Measurements from ENCODE around the gene RRP12. TPM values are rescaled to one million over a fixed set of nuclear protein-coding genes. Genes with fewer than 3 reads are reported as not detected.

Gene RRP12
- polyA plus RNA-seq, 1 of the 3 experiments (the other 2 are of a cell fraction), result 46.4 TPM

DNA sequence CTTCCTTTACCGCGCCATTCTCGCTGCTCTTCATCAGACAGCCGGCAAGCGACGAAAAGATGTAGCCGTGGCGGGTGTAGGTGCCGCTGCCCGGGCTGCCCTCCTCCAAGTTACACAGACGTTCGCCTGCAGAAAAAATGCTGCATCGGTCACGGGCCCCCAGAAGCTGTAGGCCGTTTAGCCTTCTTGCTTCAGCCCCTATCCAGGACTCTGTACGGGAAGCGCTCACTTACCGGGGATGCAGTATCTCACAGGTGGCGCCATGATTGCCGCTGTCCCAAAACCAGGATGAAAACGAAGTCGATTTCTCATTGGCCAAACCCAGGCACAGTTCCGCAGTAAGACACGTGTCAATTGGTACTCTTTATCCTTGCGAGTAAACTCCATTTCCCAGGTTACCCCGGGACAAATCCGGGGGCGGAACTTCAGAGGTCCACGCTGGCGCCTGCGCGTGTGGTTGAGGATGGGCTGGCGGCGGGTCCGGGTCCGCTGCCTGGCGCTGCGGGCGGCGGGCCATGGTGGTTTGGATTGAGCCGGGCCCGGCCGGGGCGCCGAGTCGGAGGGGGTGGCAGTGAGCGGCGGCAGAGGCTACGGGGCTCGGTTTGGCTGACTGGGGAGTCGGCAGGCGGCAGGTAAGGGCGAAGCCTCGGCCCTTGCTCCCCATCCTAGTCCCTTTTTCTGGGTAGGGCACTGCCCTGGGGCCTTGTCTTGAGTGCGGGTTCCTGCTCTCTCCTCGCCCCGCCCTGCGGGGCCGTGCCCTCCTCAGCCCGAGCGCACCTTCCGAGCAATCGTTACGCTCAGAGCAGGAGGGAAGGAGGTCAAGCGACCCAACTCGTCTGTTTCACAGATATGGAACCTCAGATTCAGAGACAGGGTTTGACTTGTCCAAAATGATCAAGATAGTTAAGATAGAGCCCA lies 44.8 kb upstream of the RRP12 start, which contains the start of the genes EXOSC1 and ZDHHC16:
EXOSC1 (minus strand) TSS at position 285 of the 918 bp plus-strand sequence; CDS start at position 264, 21 bp downstream.
ZDHHC16 (plus strand) TSS at position 454 of the 918 bp plus-strand sequence. CDS start 5,501 bp downstream, outside the sequence.
- H3K4me1 ChIP-seq (ENCODE audit: control insufficient read depth in 1 of 2, insufficient read depth in 2 of 2, low read depth in 1 of 2, low read length in 1 of 2), result peaks cover 7 to 9% of the 10 kb centered on the region in 2 experiments; a peak in 3 of 4 replicates
- peaks cover 5% of the 10 kb centered on the region; the same call in 1 of the 2 replicates for H4K20me1 ChIP-seq (ENCODE audit: insufficient read depth)
- peak within 1 kb of the TSS; percentile 82 for H3K4me2 ChIP-seq
- peaks cover 6 to 15% of the 10 kb centered on the region in 2 experiments for H3K36me3 ChIP-seq (replicated peaks in 1 of 2; ENCODE audit: control insufficient read depth in 1 of 2, insufficient read depth in 2 of 2, low read length in 1 of 2)
- H3F3A ChIP-seq (replicated peaks; ENCODE audit: insufficient read depth), result no peaks in the 10 kb centered on the region
- H3K9me3 ChIP-seq, result no peaks in the 10 kb centered on the region
- H3K4me3 ChIP-seq (ENCODE audit: low read depth in 2 of 2, low read length in 1 of 2), result peak within 1 kb of the TSS; percentile 80 to 93
- POLR2A ChIA-PET, result no interaction called here
- peak within 1 kb of the TSS; percentile 71 to 77 for H3K27ac ChIP-seq (ENCODE audit: low read depth in 2 of 2, low read length in 1 of 2)
- peak within 1 kb of the TSS; percentile 85 for H2AFZ ChIP-seq (ENCODE audit: low read depth)
- 1% methylated on average over 36 of the region's 66 CpGs for WGBS (ENCODE audit: low lambda C conversion rate)
- H3K79me2 ChIP-seq (ENCODE audit: insufficient read depth), result peaks cover 84% of the 10 kb centered on the region
- no peaks in the 10 kb centered on the region for H3K9me2 ChIP-seq
- peak within 1 kb of the TSS; percentile 75 for H3K9ac ChIP-seq
- no peaks in the 10 kb centered on the region for H3K27me3 ChIP-seq (ENCODE audit: insufficient read depth)
- peak; percentile 98 for DNase-seq
- CTCF ChIA-PET, result interaction anchor here (0.8 to 2.0 kb wide), 5 partner anchors 14 to 230 kb away, joined by 3 to 6 read pairs (median 4); no protein-coding TSS in a partner anchor
- TF ChIP-seq RAD21 (IDR thresholded peaks at IDR 0.05; ENCODE audit: low read length) (no peak), FOSL2 (IDR thresholded peaks at IDR 0.05; ENCODE audit: borderline replicate concordance, low read depth) (no peak), CHD2 (IDR thresholded peaks at IDR 0.05; ENCODE audit: low read length, partially characterized antibody) (peak; percentile 91), TEAD4 (IDR thresholded peaks at IDR 0.05; ENCODE audit: borderline replicate concordance, insufficient read depth) (no peak), IRF3 (IDR thresholded peaks at IDR 0.05; ENCODE audit: low read depth, low read length) (peak; percentile 74), RCOR1 (IDR thresholded peaks at IDR 0.05; ENCODE audit: low read length) (0 out of 2 replicates have a peak, but pooled peaks have one; percentile 23), SMC3 (IDR thresholded peaks at IDR 0.05; ENCODE audit: low read depth, low read length) (no peak), YY1 (IDR thresholded peaks at IDR 0.05; ENCODE audit: low read depth) (peak; percentile 95), TAF1 (IDR thresholded peaks at IDR 0.05; ENCODE audit: borderline replicate concordance, low read depth, low read length) (peak; percentile 74), CTCF (IDR thresholded peaks at IDR 0.05) (peak; percentile 30), SIN3A (IDR thresholded peaks at IDR 0.05; ENCODE audit: borderline replicate concordance, low read depth, low read length) (peak; percentile 72; the same call in 1 of the 2 replicates), PBX3 (IDR thresholded peaks at IDR 0.05) (no peak; the same call in 1 of the 2 replicates), MEF2A (IDR thresholded peaks at IDR 0.05; ENCODE audit: borderline replicate concordance, low read depth) (no peak), NFIC (IDR thresholded peaks at IDR 0.05; ENCODE audit: borderline replicate concordance) (no peak), EZH2phosphoT487 (IDR thresholded peaks at IDR 0.05; ENCODE audit: borderline replicate concordance, low read depth) (no peak), MXI1 (IDR thresholded peaks at IDR 0.05; ENCODE audit: low read depth, low read length) (peak; percentile 87), JUND (IDR thresholded peaks at IDR 0.05) (no peak), POLR2AphosphoS5 (IDR thresholded peaks at IDR 0.05; ENCODE audit: low read depth, low read length) (peak; percentile 93), NRF1 (IDR thresholded peaks at IDR 0.05; ENCODE audit: low read depth, low read length) (peak; percentile 95), ELF1 (IDR thresholded peaks at IDR 0.05) (peak; percentile 87)
- TF ChIP-seq, protein P1, sequence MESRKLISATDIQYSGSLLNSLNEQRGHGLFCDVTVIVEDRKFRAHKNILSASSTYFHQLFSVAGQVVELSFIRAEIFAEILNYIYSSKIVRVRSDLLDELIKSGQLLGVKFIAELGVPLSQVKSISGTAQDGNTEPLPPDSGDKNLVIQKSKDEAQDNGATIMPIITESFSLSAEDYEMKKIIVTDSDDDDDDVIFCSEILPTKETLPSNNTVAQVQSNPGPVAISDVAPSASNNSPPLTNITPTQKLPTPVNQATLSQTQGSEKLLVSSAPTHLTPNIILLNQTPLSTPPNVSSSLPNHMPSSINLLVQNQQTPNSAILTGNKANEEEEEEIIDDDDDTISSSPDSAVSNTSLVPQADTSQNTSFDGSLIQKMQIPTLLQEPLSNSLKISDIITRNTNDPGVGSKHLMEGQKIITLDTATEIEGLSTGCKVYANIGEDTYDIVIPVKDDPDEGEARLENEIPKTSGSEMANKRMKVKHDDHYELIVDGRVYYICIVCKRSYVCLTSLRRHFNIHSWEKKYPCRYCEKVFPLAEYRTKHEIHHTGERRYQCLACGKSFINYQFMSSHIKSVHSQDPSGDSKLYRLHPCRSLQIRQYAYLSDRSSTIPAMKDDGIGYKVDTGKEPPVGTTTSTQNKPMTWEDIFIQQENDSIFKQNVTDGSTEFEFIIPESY (IDR thresholded peaks at IDR 0.05; ENCODE audit: borderline replicate concordance, low read depth), result no peak
- TF ChIP-seq, protein P2, sequence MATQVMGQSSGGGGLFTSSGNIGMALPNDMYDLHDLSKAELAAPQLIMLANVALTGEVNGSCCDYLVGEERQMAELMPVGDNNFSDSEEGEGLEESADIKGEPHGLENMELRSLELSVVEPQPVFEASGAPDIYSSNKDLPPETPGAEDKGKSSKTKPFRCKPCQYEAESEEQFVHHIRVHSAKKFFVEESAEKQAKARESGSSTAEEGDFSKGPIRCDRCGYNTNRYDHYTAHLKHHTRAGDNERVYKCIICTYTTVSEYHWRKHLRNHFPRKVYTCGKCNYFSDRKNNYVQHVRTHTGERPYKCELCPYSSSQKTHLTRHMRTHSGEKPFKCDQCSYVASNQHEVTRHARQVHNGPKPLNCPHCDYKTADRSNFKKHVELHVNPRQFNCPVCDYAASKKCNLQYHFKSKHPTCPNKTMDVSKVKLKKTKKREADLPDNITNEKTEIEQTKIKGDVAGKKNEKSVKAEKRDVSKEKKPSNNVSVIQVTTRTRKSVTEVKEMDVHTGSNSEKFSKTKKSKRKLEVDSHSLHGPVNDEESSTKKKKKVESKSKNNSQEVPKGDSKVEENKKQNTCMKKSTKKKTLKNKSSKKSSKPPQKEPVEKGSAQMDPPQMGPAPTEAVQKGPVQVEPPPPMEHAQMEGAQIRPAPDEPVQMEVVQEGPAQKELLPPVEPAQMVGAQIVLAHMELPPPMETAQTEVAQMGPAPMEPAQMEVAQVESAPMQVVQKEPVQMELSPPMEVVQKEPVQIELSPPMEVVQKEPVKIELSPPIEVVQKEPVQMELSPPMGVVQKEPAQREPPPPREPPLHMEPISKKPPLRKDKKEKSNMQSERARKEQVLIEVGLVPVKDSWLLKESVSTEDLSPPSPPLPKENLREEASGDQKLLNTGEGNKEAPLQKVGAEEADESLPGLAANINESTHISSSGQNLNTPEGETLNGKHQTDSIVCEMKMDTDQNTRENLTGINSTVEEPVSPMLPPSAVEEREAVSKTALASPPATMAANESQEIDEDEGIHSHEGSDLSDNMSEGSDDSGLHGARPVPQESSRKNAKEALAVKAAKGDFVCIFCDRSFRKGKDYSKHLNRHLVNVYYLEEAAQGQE (IDR thresholded peaks at IDR 0.05; ENCODE audit: low read depth, low read length), result peak; percentile 59
